ENCODE results near the gene PITHD1. TPM values are rescaled to one million over a fixed set of nuclear protein-coding genes. Genes with fewer than 3 reads are reported as not detected.
"Not testable (repeated sequence)": the region's sequence is repeated elsewhere in the genome, so short reads cannot be mapped to it uniquely, and the experiment has no call there.

PITHD1 gene
- polyA plus RNA-seq (2012; ENCODE audit: insufficient read depth, insufficient read length), result 66.9 TPM

GRCh38 chr1:23777979-23778814, at the start of gene PITHD1:
PITHD1 (plus strand) TSS chr1:23778418; CDS start chr1:23778516, 98 bp downstream.
- H3K4me3 ChIP-seq (ENCODE audit: low read length), result peak within 1 kb of the TSS; percentile 100
- DNase-seq (ENCODE audit: low read depth, low spot score), result peak; percentile 80

- no peak overlapping the region for H3K4me3 ChIP-seq (ENCODE audit: low read length)
- DNase-seq (ENCODE audit: low read depth, low spot score), result no peak
Measured at GRCh38 chr1:23732363-23733224, 45.6 kb upstream of the PITHD1 start.

DNA sequence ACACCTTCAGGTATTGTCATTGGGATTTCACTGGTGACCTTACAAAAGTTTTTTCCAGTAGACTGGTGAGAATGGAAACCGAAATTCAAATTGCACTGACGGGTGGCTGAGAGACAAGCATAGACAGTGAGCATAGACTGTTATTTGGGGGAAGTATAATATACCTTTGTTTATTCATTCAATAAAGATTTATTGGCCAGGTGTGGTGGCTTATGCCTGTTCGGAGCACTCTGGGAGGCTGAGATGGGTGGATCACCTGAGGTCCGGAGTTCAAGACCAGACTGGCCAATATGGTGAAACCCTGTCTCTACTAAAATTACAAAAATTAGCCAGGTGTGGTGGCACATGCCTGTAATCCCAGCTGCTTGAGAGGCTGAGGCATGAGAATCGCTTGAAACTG, 44.9 kb upstream of the PITHD1 start:
- not testable (repeated sequence) for DNase-seq (ENCODE audit: low read depth, low spot score)

DNA sequence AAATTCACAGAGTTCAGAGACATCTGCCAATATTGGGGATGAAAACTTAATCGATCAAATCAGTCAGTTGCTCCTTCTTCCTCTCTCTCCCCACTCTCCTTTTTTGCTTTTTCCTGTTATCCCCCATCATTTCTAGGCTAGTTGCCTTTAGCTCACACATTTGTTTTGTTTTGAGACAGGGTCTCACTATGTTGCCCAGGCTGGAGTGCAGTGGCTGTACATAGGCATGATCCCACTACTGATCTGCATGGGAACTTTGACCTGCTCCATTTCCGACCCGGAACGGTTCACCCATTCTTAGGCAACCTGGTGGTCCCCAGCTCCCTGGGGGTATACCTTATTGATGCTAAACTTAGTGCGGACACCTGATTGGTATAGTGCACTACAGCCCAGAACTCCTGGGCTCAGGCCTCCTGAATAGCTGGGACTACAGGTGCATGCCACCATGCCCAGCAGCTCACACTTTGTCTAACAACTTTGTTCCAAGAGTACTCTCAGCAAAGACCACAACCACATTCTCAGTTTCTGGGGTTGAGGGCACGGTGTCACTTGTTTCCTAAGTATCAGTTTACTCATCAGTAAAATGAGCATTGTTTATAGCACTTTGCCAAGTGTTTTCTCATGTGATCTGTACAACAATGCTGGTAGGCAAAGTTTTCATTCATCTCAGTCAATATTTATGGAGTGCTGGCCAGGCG, 41.6 kb upstream of the PITHD1 start:
- no peak for DNase-seq (ENCODE audit: low read depth, low spot score)
- no peak overlapping the region for H3K4me3 ChIP-seq (ENCODE audit: low read length)

More for the DNA sequence above, 44.9 kb upstream of the PITHD1 start:
- not testable (repeated sequence) for H3K4me3 ChIP-seq (ENCODE audit: low read length)

- H3K4me3 ChIP-seq (ENCODE audit: low read length), result no peak overlapping the region
- DNase-seq (ENCODE audit: low read depth, low spot score), result no peak
Measured at GRCh38 chr1:23741609-23742008, 36.6 kb upstream of the PITHD1 start.

GRCh38 chr1:23742670-23743286, 35.4 kb upstream of the PITHD1 start:
- DNase-seq (ENCODE audit: low read depth, low spot score), result no peak
- H3K4me3 ChIP-seq (ENCODE audit: low read length), result peak overlapping the region; percentile 79

- DNase-seq (ENCODE audit: low read depth, low spot score), result peak; percentile 59
- peak within 1 kb of the TSS; percentile 79 for H3K4me3 ChIP-seq (ENCODE audit: low read length)
Measured at GRCh38 chr1:23743287-23744152, 34.7 kb upstream of the PITHD1 start, which contains the start of gene ELOA. ELOA (plus strand) TSS chr1:23743471; CDS start chr1:23743504, 33 bp downstream.

DNA sequence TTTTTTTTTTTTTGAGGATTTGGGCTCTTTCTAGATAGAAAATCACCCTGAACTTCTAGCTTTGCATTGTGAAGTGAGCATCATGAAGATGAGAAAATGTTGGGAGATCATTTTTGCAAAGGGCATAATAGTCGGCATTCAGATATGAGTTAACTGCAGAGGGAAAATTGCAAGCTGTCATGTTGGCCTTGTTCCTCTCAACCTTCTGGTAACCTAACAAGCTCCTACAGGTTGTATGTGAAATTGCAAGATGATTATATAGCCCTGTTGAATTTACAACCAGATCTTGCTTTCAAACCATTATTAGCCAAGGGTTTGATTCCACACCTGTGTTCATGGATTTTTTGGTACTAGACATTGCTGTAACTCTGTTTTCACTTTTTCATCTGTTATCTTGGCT, 32.7 kb upstream of the PITHD1 start:
- H3K4me3 ChIP-seq (ENCODE audit: low read length), result no peak overlapping the region
- DNase-seq (ENCODE audit: low read depth, low spot score), result peak; percentile 71

DNA sequence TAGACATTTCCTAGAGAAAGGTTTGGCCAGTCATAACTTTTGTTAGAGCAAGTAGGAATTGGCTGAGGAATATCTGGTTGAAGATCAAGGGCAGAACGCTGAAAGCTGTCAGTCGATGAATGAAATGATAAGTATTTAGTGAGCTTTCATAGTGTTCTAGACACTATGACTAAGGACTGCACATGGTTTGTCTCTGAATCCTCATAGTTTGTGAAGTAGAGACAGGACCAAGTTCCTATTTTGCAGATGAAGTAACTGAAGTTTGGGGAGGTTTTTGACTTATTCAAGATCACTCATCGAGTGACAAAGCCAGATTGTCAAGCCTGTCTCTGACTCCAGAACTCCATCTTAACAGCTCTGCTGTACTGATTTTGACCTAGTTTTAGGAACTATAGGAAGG, 30.2 kb upstream of the PITHD1 start:
- no peak overlapping the region for H3K4me3 ChIP-seq (ENCODE audit: low read length)
- no peak for DNase-seq (ENCODE audit: low read depth, low spot score)

GRCh38 chr1:23751050-23751814, 27.0 kb upstream of the PITHD1 start:
- H3K4me3 ChIP-seq (ENCODE audit: low read length), result no peak overlapping the region
- DNase-seq (ENCODE audit: low read depth, low spot score), result peak; percentile 45

- no peak for DNase-seq (ENCODE audit: low read depth, low spot score)
- H3K4me3 ChIP-seq (ENCODE audit: low read length), result no peak overlapping the region
Measured at GRCh38 chr1:23751815-23752200, 26.4 kb upstream of the PITHD1 start.

DNA sequence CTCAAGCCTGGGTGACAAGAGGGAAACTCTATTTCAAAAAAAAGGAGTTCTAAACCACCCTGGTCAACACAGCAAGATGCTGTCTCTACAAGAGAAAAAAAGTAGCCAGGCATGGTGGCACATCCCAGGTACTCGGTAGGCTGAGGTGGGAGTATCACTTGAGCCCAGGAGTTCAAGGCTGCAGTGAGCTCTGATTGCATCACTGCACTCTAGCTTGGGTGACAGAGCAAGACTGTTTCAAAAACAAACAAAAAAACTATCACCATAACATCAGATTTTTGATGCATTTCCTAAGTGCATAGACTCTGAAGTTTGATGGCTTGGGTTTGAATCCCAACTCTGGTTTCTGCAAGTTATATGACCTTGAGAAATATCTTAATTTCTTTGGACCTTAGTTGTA, 25.3 kb upstream of the PITHD1 start:
- no peak for DNase-seq (ENCODE audit: low read depth, low spot score)

DNA sequence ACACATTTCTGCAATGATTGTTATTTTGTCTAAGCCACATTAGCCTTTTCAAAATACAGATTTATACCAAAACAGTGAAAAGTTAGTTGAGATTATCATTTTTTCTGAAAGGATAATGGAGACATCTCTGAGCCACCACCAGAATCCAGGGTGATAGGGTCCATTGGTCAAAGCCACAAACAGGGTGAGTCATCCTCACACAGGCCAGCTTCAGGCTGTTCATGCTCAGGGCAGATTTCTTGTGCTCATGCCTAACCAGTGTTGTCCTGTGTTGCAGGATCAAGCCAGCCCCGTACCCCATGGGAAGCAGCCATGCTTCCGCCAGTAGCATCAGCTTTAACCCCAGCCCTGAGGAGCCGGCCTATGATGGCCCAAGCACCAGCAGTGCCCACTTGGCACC, 21.5 kb upstream of the PITHD1 start:
- no peak overlapping the region for H3K4me3 ChIP-seq (ENCODE audit: low read length)
- DNase-seq (ENCODE audit: low read depth, low spot score), result no peak

More for the DNA sequence above, 25.3 kb upstream of the PITHD1 start:
- H3K4me3 ChIP-seq (ENCODE audit: low read length), result no peak overlapping the region

GRCh38 chr1:23757812-23758211, 20.4 kb upstream of the PITHD1 start:
- H3K4me3 ChIP-seq (ENCODE audit: low read length), result no peak overlapping the region
- no peak for DNase-seq (ENCODE audit: low read depth, low spot score)

- no peak overlapping the region for H3K4me3 ChIP-seq (ENCODE audit: low read length)
- no peak for DNase-seq (ENCODE audit: low read depth, low spot score)
Measured at GRCh38 chr1:23759277-23759676, 18.9 kb upstream of the PITHD1 start.

- no peak overlapping the region for H3K4me3 ChIP-seq (ENCODE audit: low read length)
- DNase-seq (ENCODE audit: low read depth, low spot score), result no peak
Measured at GRCh38 chr1:23763041-23763577, 15.1 kb upstream of the PITHD1 start.

- no peak for DNase-seq (ENCODE audit: low read depth, low spot score)
- H3K4me3 ChIP-seq (ENCODE audit: low read length), result no peak overlapping the region
Measured at GRCh38 chr1:23768733-23769132, 9.5 kb upstream of the PITHD1 start.
